HL-60/S4 (cell line): ENCODE measurements around the gene SLAMF6.
"Not testable (repeated sequence)": the region's sequence is repeated elsewhere in the genome, so short reads cannot be mapped to it uniquely, and the experiment has no call there.

ENCODE experiments used
- in situ Hi-C: fragments of 300-500 bp; cut with MboI; formaldehyde crosslinking; loops from 2 replicates; pipeline ENCODE4 v1.14.3; 2022; ENCODE audit warnings: low sequenced_read_pairs

SLAMF6 gene

GRCh38 chr1:160544647-160545046, 21.6 kb upstream of the SLAMF6 start:
- in situ Hi-C loops, result loop anchor here (5.0 to 10.0 kb wide), 2 partner anchors 63 to 120 kb away; no protein-coding TSS in a partner anchor

GRCh38 chr1:160542303-160542945, 19.4 kb upstream of the SLAMF6 start:
- in situ Hi-C loops, result loop anchor here (10.0 kb wide), 1 partner anchor 118 kb away; no protein-coding TSS in a partner anchor

GRCh38 chr1:160541622-160542302, 18.7 kb upstream of the SLAMF6 start:
- in situ Hi-C loops, result loop anchor here (10.0 kb wide), 1 partner anchor 117 kb away; no protein-coding TSS in a partner anchor

GRCh38 chr1:160540859-160541233, 17.8 kb upstream of the SLAMF6 start:
- in situ Hi-C loops, result loop anchor here (10.0 kb wide), 1 partner anchor 116 kb away; no protein-coding TSS in a partner anchor

- in situ Hi-C loops, result loop anchor here (10.0 kb wide), 1 partner anchor 115 kb away; no protein-coding TSS in a partner anchor
These were observed 17.2 kb upstream of the SLAMF6 start for GRCh38 chr1:160539990-160540858.

GRCh38 chr1:160539684-160539989, 16.6 kb upstream of the SLAMF6 start:
- in situ Hi-C loops, result no loop called here

- in situ Hi-C loops, result no loop called here
These were observed 16.1 kb upstream of the SLAMF6 start for GRCh38 chr1:160538985-160539651.

- in situ Hi-C loops, result no loop called here
These were observed 14.9 kb upstream of the SLAMF6 start for GRCh38 chr1:160537714-160538665.

- in situ Hi-C loops, result no loop called here
These were observed 12.0 kb upstream of the SLAMF6 start for GRCh38 chr1:160534823-160535605.

GRCh38 chr1:160532557-160532813, 9.4 kb upstream of the SLAMF6 start:
- in situ Hi-C loops, result not testable (repeated sequence)

GRCh38 chr1:160531809-160532556, 8.9 kb upstream of the SLAMF6 start:
- in situ Hi-C loops, result not testable (repeated sequence)

- in situ Hi-C loops, result not testable (repeated sequence)
These were observed 6.4 kb upstream of the SLAMF6 start for GRCh38 chr1:160529401-160529952.

- in situ Hi-C loops, result not testable (repeated sequence)
These were observed 734 bp upstream of the SLAMF6 start for GRCh38 chr1:160523789-160524188.

GRCh38 chr1:160522136-160522535, 919 bp downstream of the SLAMF6 start:
- in situ Hi-C loops, result no loop called here

- in situ Hi-C loops, result no loop called here
These were observed 1.5 kb downstream of the SLAMF6 start for GRCh38 chr1:160521554-160521953.

- in situ Hi-C loops, result no loop called here
These were observed 2.1 kb downstream of the SLAMF6 start for GRCh38 chr1:160520999-160521398.

- in situ Hi-C loops, result no loop called here
These were observed 2.5 kb downstream of the SLAMF6 start for GRCh38 chr1:160520582-160520981.
